Transverse colon (tissue), 4 donors: ENCODE results near the gene FGF1. TPM values are rescaled to one million over a fixed set of nuclear protein-coding genes. Genes with fewer than 3 reads are reported as not detected.

Experiments used
- DNase-seq: peaks from one replicate; pipeline ENCODE4 v3.0.0-alpha.2; 2019
- H3K27ac ChIP-seq, 4 donors: fragments of 200-600 bp; sonication (generic); 2 replicates each; pipeline ENCODE4 v1.5.1; 2016 to 2018; ENCODE audit warnings: inconsistent platforms in 4 of 4
- H3K27me3 ChIP-seq: fragments of 200-600 bp; sonication (generic); 2 replicates; pipeline ENCODE4 v1.5.1; 2017; ENCODE audit warnings: inconsistent platforms
- H3K36me3 ChIP-seq, 4 donors: fragments of 200-600 bp; sonication (generic); 2 replicates each; pipeline ENCODE4 v1.5.1; 2017 to 2019; ENCODE audit warnings: inconsistent platforms in 4 of 4
- H3K4me1 ChIP-seq, 4 donors: fragments of 200-600 bp; sonication (generic); 2 replicates each; pipeline ENCODE4 v1.5.1; 2017 to 2020; ENCODE audit warnings: inconsistent platforms in 4 of 4
- H3K4me3 ChIP-seq, 4 donors: fragments of 200-600 bp; sonication (generic); 1 replicate in 1 of 4; 2 replicates in 3 of 4; pipeline versions ENCODE4 v1.5.1 to v1.6.1; 2017 to 2019; ENCODE audit warnings: inconsistent platforms in 4 of 4
- H3K9me3 ChIP-seq, 2 donors: fragments of 200-600 bp; sonication (generic); 2 replicates each; pipeline ENCODE4 v1.5.1; 2017 to 2019; ENCODE audit warnings: inconsistent platforms in 2 of 2
- CTCF ChIP-seq, 5 experiments: fragments of 200-600 bp in 3 of 5; fragments of 450-650 bp in 2 of 5; sonication (generic) in 3 of 5; IDR thresholded peaks; 1 replicate in 2 of 5; 2 replicates in 3 of 5; pipeline ENCODE4 v1.5.1; 2016 to 2017; ENCODE audit warnings: antibody characterized with exemption in 5 of 5, inconsistent platforms in 3 of 5, mild to moderate bottlenecking in 2 of 5, moderate library complexity in 1 of 5
- EP300 ChIP-seq: sonication (generic); formaldehyde crosslinking; IDR thresholded peaks from one replicate; pipeline ENCODE4 v1.6.1; 2017; ENCODE audit warnings: antibody characterized with exemption, low read depth
- POLR2A ChIP-seq: fragments of 450-650 bp; IDR thresholded peaks from one replicate; pipeline ENCODE4 v1.6.1; 2016; ENCODE audit warnings: antibody characterized with exemption, mild to moderate bottlenecking, moderate library complexity
- POLR2AphosphoS5 ChIP-seq, 3 donors: sonication (generic); formaldehyde crosslinking; IDR thresholded peaks; one replicate each; pipeline ENCODE4 v1.6.1; 2016; ENCODE audit warnings: antibody characterized with exemption in 3 of 3
- WGBS, 2 donors: methylation state at CpG; one replicate each; pipeline ENCODE4 v1.1.5; 2018; ENCODE audit warnings: low coverage in 1 of 2; 5-methylcytosine and 5-hydroxymethylcytosine counted together
- in situ Hi-C, 4 donors: fragments of 200-750 bp; cut with MboI; loops; one replicate each; pipeline versions ENCODE4 v1.15.0 to v1.15.1; 2017; ENCODE audit warnings: low sequenced_read_pairs in 3 of 4, low pct_ligation_motif_present in 1 of 4, low pct_unique_long_range_greater_than_20kb in 1 of 4
- intact Hi-C: fragments of 100-400 bp; cut with DNase I; formaldehyde crosslinking; loops from one replicate; pipeline ENCODE4 v1.15.1; 2023; ENCODE audit warnings: low total_unique reads
- total RNA-seq, 4 donors: library from RNA; depleted of rRNA; stranded (reverse); fragments of >200 nt; gene quantifications; one replicate each; pipeline ENCODE4 v1.1.0, GENCODE V29; 2016

Gene FGF1
- total RNA-seq, 4 donors from 2014 or later = 0.32 to 0.41 TPM; not detected in 2

- H3K4me3 ChIP-seq = no peak overlapping the region
- peak overlapping the region in 3 of 4 donors; percentile 54 to 62 (median 62) for H3K27ac ChIP-seq
- in situ Hi-C loops (no loop called here), intact Hi-C loops (no loop called here)
- no peaks in the 10 kb centered on the region for H3K9me3 ChIP-seq
- TF ChIP-seq POLR2A = no peak
- TF ChIP-seq CTCF (IDR thresholded peaks at IDR 0.05) = no peak
- TF ChIP-seq EP300 = no peak
- no peak for TF ChIP-seq POLR2AphosphoS5 (IDR thresholded peaks at IDR 0.05)
- peaks cover 0 to 16% (median 5%) of the 10 kb centered on the region in 4 donors for H3K4me1 ChIP-seq
- DNase-seq = no peak
- no peaks in the 10 kb centered on the region for H3K27me3 ChIP-seq
- WGBS, 2 donors = 68 to 72% methylated on average over 2 of the region's 2 CpGs
- H3K36me3 ChIP-seq = no peaks in the 10 kb centered on the region
Observed at GRCh38 chr5:142626786-142627185, 59.1 kb downstream of the FGF1 start.

GRCh38 chr5:142626099-142626498 lies 59.8 kb downstream of the FGF1 start:
- WGBS, 2 donors = 46 to 58% methylated on average over 3 of the region's 3 CpGs
- in situ Hi-C loops = no loop called here

GRCh38 chr5:142621227-142621626 lies 64.7 kb downstream of the FGF1 start:
- 71 to 74% methylated on average over 2 to 3 of the region's 3 CpGs for WGBS, 2 donors
- no peaks in the 10 kb centered on the region for H3K9me3 ChIP-seq
- TF ChIP-seq CTCF (IDR thresholded peaks at IDR 0.05) = no peak
- TF ChIP-seq EP300 = no peak
- TF ChIP-seq POLR2A = no peak
- no peak for TF ChIP-seq POLR2AphosphoS5 (IDR thresholded peaks at IDR 0.05)
- H3K27ac ChIP-seq = no peak overlapping the region
- no peak for DNase-seq
- no peak overlapping the region for H3K4me3 ChIP-seq
- peaks cover 0 to 10% (median 5%) of the 10 kb centered on the region in 4 donors for H3K4me1 ChIP-seq
- H3K36me3 ChIP-seq = no peaks in the 10 kb centered on the region
- in situ Hi-C loops (loop anchor here in 2 of 4 donors (25.0 kb wide), 1 partner anchor 266 kb away; no protein-coding TSS in a partner anchor), intact Hi-C loops (no loop called here)
- no peaks in the 10 kb centered on the region for H3K27me3 ChIP-seq

More at GRCh38 chr5:142626099-142626498, 59.8 kb downstream of the FGF1 start:
- Histone ChIP-seq H3K27me3 (no peaks in the 10 kb centered on the region), H3K27ac (peak overlapping the region in 3 of 4 donors; percentile 54 to 62 (median 62)), H3K9me3 (no peaks in the 10 kb centered on the region), H3K4me1 (peaks cover 0 to 16% (median 5%) of the 10 kb centered on the region in 4 donors), H3K4me3 (no peak overlapping the region), H3K36me3 (no peaks in the 10 kb centered on the region)
- DNase-seq = no peak
- intact Hi-C loops = no loop called here
- TF ChIP-seq CTCF (IDR thresholded peaks at IDR 0.05) (no peak), POLR2AphosphoS5 (IDR thresholded peaks at IDR 0.05) (no peak), POLR2A (no peak), EP300 (no peak)

GRCh38 chr5:142619815-142620214 lies 66.1 kb downstream of the FGF1 start:
- no peak for TF ChIP-seq CTCF (IDR thresholded peaks at IDR 0.05)
- no peak for TF ChIP-seq POLR2AphosphoS5 (IDR thresholded peaks at IDR 0.05)
- H3K27ac ChIP-seq = no peak overlapping the region
- no peaks in the 10 kb centered on the region for H3K27me3 ChIP-seq
- DNase-seq = no peak
- intact Hi-C loops = no loop called here
- H3K4me3 ChIP-seq = no peak overlapping the region
- 82 to 91% methylated on average over 11 of the region's 11 CpGs for WGBS, 2 donors
- peaks cover 0 to 2% (median 0%) of the 10 kb centered on the region in 4 donors for H3K4me1 ChIP-seq
- no peaks in the 10 kb centered on the region for H3K36me3 ChIP-seq
- in situ Hi-C loops = loop anchor here in 2 of 4 donors (25.0 kb wide), 1 partner anchor 267 kb away; no protein-coding TSS in a partner anchor
- no peaks in the 10 kb centered on the region for H3K9me3 ChIP-seq
